Neural cell (in vitro differentiated cells): Measurements from ENCODE around the gene TAPBP. TPM values are rescaled to one million over a fixed set of nuclear protein-coding genes. Genes with fewer than 3 reads are reported as not detected.

Experiments
- H2AFZ ChIP-seq: fragments of 200-600, 300-800 bp; sonication (generic), shearing (Covaris generic); 2 replicates; pipeline ENCODE4 v1.6.0; 2014; ENCODE audit warnings: low read depth, mild to moderate bottlenecking, antibody characterized with exemption, low read length, moderate library complexity
- H3F3A ChIP-seq: fragments of 200-600 bp; shearing (Covaris generic); 2 replicates; pipeline ENCODE4 v1.6.1; 2016; ENCODE audit warnings: mild to moderate bottlenecking, moderate library complexity, mixed read lengths, antibody characterized with exemption, low read length; ENCODE audit not compliant: insufficient read depth, poor library complexity, severe bottlenecking
- H3K27ac ChIP-seq: fragments of 200-600, 300-800 bp; sonication (generic), shearing (Covaris generic); 2 replicates; pipeline ENCODE4 v1.5.1; 2014; ENCODE audit warnings: mild to moderate bottlenecking, low read length, moderate library complexity
- H3K27me3 ChIP-seq: fragments of 300-800, 200-600 bp; sonication (generic), shearing (Covaris generic); 2 replicates; pipeline ENCODE4 v1.6.0; 2014; ENCODE audit warnings: mild to moderate bottlenecking, low read depth, low read length, moderate library complexity; ENCODE audit not compliant: insufficient read depth
- H3K36me3 ChIP-seq: fragments of 300-800, 200-600 bp; sonication (generic), shearing (Covaris generic); 2 replicates; pipeline ENCODE4 v1.5.1; 2014; ENCODE audit warnings: mild to moderate bottlenecking, antibody characterized with exemption, low read length, moderate library complexity; ENCODE audit not compliant: insufficient read depth
- H3K4me2 ChIP-seq: fragments of 300-800, 200-600 bp; sonication (generic), shearing (Covaris generic); 2 replicates; pipeline ENCODE4 v1.6.0; 2014; ENCODE audit warnings: mild to moderate bottlenecking, low read length
- H3K4me3 ChIP-seq: fragments of 300-800, 200-600 bp; sonication (generic), shearing (Covaris generic); 2 replicates; pipeline ENCODE4 v1.5.1; 2014; ENCODE audit warnings: mild to moderate bottlenecking, low read length, moderate library complexity
- H3K79me2 ChIP-seq: fragments of 200-600 bp; shearing (Covaris generic); replicated peaks from 2 replicates; pipeline ENCODE4 v1.6.0; 2014; ENCODE audit warnings: mild to moderate bottlenecking, low read length, moderate library complexity; ENCODE audit not compliant: insufficient read depth
- H3K9ac ChIP-seq: fragments of 300-800, 200-600 bp; sonication (generic), shearing (Covaris generic); 2 replicates; pipeline ENCODE4 v1.6.1; 2016; ENCODE audit warnings: mild to moderate bottlenecking, low read length, mixed read lengths
- H3K9me2 ChIP-seq: fragments of 200-600 bp; shearing (Covaris generic); 2 replicates; pipeline ENCODE4 v1.6.1; 2016; ENCODE audit warnings: mild to moderate bottlenecking, low read length, mixed read lengths; ENCODE audit not compliant: insufficient read depth
- H3K9me3 ChIP-seq: fragments of 200-600, 300-800 bp; sonication (generic), shearing (Covaris generic); 2 replicates; pipeline ENCODE4 v1.6.1; 2016; ENCODE audit warnings: mild to moderate bottlenecking, mixed run types, low read length, moderate library complexity, mixed read lengths
- H4K20me1 ChIP-seq: fragments of 200-600 bp; shearing (Covaris generic); 2 replicates; pipeline ENCODE4 v1.6.1; 2016; ENCODE audit warnings: mild to moderate bottlenecking, mixed run types; ENCODE audit not compliant: insufficient read depth
- EP300 ChIP-seq: fragments of 450-650 bp; conservative IDR thresholded peaks from 2 replicates; pipeline ENCODE4 v1.6.1; 2014; ENCODE audit warnings: antibody characterized with exemption, mild to moderate bottlenecking, moderate library complexity; ENCODE audit not compliant: poor library complexity, severe bottlenecking
- EZH2 ChIP-seq: fragments of 200-600, 300-800 bp; shearing (Covaris generic), sonication (generic); IDR thresholded peaks from 2 replicates; pipeline ENCODE4 v1.6.1; 2014; ENCODE audit warnings: antibody characterized with exemption, low read length, borderline replicate concordance, mild to moderate bottlenecking; ENCODE audit not compliant: insufficient read depth, poor library complexity, severe bottlenecking
- MXI1 ChIP-seq: fragments of 450-650 bp; conservative IDR thresholded peaks from 2 replicates; pipeline ENCODE4 v1.6.1; 2014; ENCODE audit warnings: antibody characterized with exemption, mild to moderate bottlenecking; ENCODE audit not compliant: poor library complexity, severe bottlenecking
- POLR2AphosphoS5 ChIP-seq: IDR thresholded peaks from 2 replicates; pipeline ENCODE4 v1.6.1; 2012
- RAD21 ChIP-seq: fragments of 450-650 bp; conservative IDR thresholded peaks from 2 replicates; pipeline ENCODE4 v1.6.1; 2014; ENCODE audit warnings: antibody characterized with exemption, mild to moderate bottlenecking, moderate library complexity
- SMC3 ChIP-seq: fragments of 450-650 bp; conservative IDR thresholded peaks from 2 replicates; pipeline ENCODE4 v1.6.1; 2014; ENCODE audit warnings: antibody characterized with exemption, mild to moderate bottlenecking, moderate library complexity; ENCODE audit not compliant: poor library complexity
- TAF1 ChIP-seq: IDR thresholded peaks from 2 replicates; pipeline ENCODE4 v1.6.1; 2012; ENCODE audit warnings: low read depth
- polyA plus RNA-seq: library from polyadenylated mRNA; depleted of rRNA; stranded (reverse); fragments of >200 nt; gene quantifications from 2 replicates; pipeline ENCODE4 v1.2.3, GENCODE V29; 2014
- TF ChIP-seq, protein P1 (sequence below): fragments of 450-650 bp; IDR thresholded peaks from 2 replicates; pipeline ENCODE4 v1.5.1; 2014; ENCODE audit warnings: antibody characterized with exemption, mild to moderate bottlenecking, moderate library complexity; ENCODE audit not compliant: poor library complexity, severe bottlenecking
- TF ChIP-seq, protein P2 (sequence below): IDR thresholded peaks from 2 replicates; pipeline ENCODE4 v1.6.1; 2012; ENCODE audit warnings: borderline replicate concordance

TAPBP gene
- polyA plus RNA-seq, 1 donor from 2014 or later: 1.2 TPM

DNA sequence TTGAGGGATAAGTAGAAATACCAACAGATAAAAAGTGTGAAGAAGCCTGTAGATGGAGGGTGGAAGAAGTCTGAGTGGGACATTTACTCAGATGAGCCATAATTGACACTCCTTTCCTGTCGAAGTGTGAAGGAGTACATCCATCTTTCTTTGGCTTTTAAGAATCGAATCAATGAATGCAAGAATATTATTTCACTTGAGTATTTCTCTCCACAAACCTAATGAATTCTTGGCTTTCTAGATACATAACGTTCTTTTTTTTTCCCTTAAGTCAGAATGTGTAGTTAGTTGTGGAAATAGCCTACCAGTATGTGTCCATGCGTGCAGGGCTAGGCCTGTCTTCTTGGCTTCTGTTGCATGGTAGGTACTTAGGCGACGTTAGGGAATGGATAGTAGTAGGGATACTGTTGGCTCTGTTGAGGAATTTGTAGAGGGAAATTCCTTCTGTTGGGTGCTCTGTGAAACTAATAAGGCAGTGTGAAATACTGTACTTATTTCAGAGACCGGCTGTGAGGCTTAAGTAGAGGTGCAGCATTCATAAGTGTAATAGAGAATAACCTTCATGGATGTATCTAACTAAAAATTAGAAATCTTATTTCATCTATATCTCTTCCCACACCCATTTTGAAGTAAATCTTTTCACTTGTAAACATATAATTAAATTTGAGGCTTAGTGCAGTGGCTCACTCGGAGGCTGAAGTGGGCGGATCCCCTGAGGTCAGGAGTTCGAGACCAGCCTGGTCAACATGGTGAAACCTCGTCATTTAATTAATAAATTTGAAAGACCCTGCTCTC lies 40.6 kb downstream of the TAPBP start:
- Histone ChIP-seq H3K9me2 (no peaks in the 10 kb centered on the region), H3K36me3 (no peaks in the 10 kb centered on the region), H3K4me3 (peak overlapping the region; percentile 71), H3K27me3 (no peaks in the 10 kb centered on the region), H3K9me3 (no peaks in the 10 kb centered on the region), H3K9ac (peak overlapping the region; percentile 86), H3K79me2 (peaks cover 19% of the 10 kb centered on the region), H2AFZ (no peak overlapping the region), H3K4me2 (peak overlapping the region; percentile 97), H4K20me1 (no peaks in the 10 kb centered on the region), H3K27ac (no peak overlapping the region), H3F3A (no peaks in the 10 kb centered on the region)
- TF ChIP-seq POLR2AphosphoS5 (no peak), MXI1 (no peak), RAD21 (no peak), TAF1 (no peak), SMC3 (no peak), EZH2 (no peak)
- TF ChIP-seq, protein P1, sequence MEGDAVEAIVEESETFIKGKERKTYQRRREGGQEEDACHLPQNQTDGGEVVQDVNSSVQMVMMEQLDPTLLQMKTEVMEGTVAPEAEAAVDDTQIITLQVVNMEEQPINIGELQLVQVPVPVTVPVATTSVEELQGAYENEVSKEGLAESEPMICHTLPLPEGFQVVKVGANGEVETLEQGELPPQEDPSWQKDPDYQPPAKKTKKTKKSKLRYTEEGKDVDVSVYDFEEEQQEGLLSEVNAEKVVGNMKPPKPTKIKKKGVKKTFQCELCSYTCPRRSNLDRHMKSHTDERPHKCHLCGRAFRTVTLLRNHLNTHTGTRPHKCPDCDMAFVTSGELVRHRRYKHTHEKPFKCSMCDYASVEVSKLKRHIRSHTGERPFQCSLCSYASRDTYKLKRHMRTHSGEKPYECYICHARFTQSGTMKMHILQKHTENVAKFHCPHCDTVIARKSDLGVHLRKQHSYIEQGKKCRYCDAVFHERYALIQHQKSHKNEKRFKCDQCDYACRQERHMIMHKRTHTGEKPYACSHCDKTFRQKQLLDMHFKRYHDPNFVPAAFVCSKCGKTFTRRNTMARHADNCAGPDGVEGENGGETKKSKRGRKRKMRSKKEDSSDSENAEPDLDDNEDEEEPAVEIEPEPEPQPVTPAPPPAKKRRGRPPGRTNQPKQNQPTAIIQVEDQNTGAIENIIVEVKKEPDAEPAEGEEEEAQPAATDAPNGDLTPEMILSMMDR: no peak
- TF ChIP-seq, protein P2, sequence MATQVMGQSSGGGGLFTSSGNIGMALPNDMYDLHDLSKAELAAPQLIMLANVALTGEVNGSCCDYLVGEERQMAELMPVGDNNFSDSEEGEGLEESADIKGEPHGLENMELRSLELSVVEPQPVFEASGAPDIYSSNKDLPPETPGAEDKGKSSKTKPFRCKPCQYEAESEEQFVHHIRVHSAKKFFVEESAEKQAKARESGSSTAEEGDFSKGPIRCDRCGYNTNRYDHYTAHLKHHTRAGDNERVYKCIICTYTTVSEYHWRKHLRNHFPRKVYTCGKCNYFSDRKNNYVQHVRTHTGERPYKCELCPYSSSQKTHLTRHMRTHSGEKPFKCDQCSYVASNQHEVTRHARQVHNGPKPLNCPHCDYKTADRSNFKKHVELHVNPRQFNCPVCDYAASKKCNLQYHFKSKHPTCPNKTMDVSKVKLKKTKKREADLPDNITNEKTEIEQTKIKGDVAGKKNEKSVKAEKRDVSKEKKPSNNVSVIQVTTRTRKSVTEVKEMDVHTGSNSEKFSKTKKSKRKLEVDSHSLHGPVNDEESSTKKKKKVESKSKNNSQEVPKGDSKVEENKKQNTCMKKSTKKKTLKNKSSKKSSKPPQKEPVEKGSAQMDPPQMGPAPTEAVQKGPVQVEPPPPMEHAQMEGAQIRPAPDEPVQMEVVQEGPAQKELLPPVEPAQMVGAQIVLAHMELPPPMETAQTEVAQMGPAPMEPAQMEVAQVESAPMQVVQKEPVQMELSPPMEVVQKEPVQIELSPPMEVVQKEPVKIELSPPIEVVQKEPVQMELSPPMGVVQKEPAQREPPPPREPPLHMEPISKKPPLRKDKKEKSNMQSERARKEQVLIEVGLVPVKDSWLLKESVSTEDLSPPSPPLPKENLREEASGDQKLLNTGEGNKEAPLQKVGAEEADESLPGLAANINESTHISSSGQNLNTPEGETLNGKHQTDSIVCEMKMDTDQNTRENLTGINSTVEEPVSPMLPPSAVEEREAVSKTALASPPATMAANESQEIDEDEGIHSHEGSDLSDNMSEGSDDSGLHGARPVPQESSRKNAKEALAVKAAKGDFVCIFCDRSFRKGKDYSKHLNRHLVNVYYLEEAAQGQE: no peak

DNA sequence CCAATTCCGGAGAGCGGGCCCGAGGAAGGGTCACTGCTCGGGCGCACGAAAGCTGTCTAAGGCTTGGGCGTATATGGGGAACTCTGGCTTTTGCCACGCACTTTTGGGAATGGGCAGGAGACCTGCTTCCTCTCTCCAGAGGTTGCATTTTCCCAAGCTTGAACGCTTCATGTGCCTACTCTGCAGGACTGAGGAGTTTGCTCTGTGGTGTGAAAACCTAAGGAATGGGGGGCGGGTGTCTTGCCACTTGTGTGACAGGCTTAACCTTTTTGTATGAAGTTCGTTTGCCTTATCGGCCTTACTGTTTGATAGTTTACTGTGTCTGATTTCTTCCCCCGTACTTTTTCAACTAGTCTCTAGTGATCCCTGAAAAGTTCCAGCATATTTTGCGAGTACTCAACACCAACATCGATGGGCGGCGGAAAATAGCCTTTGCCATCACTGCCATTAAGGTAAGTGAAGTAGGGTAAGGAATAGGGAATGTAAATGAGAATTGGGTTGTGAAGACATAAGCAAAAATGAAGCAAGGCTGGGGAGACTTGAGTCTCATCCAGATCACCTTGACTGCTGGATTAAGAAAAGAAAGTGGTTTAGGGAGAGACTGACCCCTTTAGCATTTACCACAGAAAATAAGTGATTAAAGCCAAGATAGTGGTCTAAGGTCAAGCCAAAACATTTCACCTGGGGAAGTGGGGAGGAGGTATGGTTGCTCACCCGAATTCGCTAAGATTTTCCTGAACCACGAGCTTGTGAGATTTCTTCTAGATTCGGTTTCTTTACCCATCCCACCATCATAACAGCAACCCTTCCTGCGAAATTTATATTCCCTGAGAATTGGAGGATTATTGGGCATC lies 41.4 kb downstream of the TAPBP start:
- Histone ChIP-seq H3K9ac (peak overlapping the region; percentile 86), H3K79me2 (peaks cover 19% of the 10 kb centered on the region), H3K4me3 (peak overlapping the region; percentile 71), H2AFZ (no peak overlapping the region), H3K27ac (peak overlapping the region; percentile 97), H3K4me2 (peak overlapping the region; percentile 97), H3K9me2 (no peaks in the 10 kb centered on the region), H3F3A (no peaks in the 10 kb centered on the region), H4K20me1 (no peaks in the 10 kb centered on the region), H3K36me3 (no peaks in the 10 kb centered on the region), H3K27me3 (no peaks in the 10 kb centered on the region), H3K9me3 (no peaks in the 10 kb centered on the region)
- TF ChIP-seq EP300 (no peak), POLR2AphosphoS5 (no peak), TAF1 (no peak), SMC3 (no peak), EZH2 (no peak), MXI1 (no peak), RAD21 (no peak)
- TF ChIP-seq, protein P2: no peak
- TF ChIP-seq, protein P1: no peak
